RPMI8226 (cell line): ENCODE results near the gene AMD1.
A peak's percentile ranks its signal among the peaks of the same experiment; 100 is the strongest.
"Not testable (repeated sequence)": the region's sequence is repeated elsewhere in the genome, so short reads cannot be mapped to it uniquely, and the experiment has no call there.

Experiments
- DNase-seq: peaks from one replicate; pipeline ENCODE4 v3.0.0-alpha.2; 2015

AMD1 gene

DNA sequence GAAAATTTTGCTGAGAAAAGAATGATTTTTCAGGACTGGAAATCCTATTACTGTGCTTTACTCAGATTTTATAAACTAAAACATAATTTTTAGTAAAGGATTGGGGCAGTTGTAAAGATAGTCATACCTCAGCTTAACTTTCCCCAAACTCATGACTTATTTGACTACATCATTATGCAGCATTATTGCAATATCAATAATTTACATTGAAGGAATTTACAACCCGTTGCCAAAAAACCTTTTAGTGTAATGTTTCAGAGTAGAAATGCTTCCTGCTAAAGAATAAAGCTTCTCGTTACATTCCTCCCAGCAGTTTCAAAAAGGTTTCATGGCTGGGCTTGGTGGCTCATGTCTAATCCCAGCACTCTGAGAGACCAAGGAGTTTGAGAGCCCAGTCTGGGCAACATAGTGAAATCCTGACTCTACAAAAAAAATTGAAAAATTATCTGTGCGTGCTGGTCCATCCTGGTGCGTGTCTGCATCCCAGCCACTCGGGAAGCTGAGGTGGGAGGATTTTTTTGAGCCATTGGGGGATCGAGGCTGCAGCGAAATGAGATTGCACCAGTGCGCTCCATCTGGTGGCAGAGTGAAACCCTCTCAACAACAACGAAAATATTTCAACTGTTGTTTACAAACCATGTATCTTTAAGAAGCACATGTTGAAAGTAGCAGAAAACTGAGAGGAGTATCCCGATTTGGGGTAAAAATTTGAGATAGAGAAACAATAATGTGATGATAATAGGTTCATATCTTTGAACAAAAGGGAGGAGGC is 4.4 kb downstream of the AMD1 start:
- DNase-seq = peak; percentile 46

GRCh38 chr6:110880651-110881050 is 6.1 kb downstream of the AMD1 start:
- DNase-seq = no peak

DNA sequence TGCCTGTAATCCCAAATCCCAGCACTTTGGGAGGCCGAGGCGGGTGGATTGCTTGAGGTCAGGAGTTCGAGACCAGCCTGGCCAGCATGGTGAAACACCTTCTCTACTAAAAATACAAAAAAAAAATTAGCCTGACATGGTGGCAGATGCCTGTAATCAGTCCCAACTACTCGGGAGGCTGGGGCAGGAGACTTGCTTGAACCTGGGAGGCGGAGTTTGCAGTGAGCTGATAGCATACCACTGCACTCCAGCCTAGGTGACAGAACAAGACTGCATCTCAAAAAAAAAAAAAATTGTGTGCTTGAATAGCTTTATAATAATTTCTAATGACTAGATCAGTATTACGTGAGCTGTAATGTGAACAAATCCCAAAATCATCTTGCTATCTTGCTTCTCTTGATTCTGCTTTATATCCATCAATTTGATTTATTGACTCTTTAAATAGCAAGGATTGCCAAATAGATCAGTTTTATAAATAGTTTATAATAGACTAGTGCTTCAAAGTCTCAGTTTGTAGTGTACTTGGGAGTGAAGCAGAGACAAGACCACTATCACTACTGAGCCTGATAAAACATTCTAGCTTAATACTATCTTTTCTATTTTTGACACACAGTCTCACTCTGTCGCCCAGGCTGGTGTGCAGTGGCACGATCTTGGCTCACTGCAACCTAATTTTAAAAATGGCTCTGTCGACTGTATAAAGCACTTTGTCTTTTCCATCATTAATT is 7.1 kb downstream of the AMD1 start:
- no peak for DNase-seq

GRCh38 chr6:110882274-110882619 is 7.7 kb downstream of the AMD1 start:
- no peak for DNase-seq

- no peak for DNase-seq
These were observed 8.4 kb downstream of the AMD1 start for GRCh38 chr6:110882824-110883554.

DNA sequence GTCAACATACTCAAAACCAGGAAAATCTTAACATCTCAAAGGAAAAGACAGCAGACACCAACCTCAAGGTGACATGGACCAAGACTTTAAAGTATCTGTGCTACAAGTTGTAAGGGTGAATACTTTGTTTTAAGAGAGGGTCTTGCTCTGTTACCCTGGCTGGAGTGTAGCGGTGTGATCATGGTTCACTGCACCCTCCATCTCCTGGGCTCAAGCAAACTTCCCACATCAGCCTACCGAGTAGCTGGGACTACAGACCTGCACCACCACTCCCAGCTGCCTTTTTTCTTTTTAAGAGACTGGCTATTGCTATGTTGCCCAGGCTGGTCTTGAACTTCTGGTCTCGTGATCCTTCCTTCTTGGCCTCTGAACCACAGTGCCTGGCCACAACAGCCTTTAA is 9.7 kb downstream of the AMD1 start:
- no peak for DNase-seq

DNA sequence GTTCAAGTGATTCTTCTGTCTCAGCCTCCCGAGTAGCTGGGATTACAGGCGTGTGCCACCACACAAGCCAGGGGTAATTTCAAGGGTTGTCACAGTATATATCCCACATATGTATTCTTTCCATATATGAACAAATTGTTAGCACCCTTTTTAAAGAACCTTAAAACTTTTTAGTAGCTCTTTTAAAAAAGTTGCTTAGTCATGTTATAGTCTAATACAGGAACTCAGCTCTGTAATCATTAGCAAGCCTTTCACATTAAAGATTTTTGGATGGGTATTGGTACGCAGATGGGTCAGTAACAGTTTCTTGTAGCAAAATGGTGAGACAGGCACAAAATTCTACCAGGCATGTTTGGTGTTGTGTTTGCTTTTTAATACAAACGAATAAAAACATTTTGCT is 10.9 kb downstream of the AMD1 start:
- DNase-seq = no peak

- DNase-seq = no peak
These were observed 12.1 kb downstream of the AMD1 start for GRCh38 chr6:110886555-110887167.

DNA sequence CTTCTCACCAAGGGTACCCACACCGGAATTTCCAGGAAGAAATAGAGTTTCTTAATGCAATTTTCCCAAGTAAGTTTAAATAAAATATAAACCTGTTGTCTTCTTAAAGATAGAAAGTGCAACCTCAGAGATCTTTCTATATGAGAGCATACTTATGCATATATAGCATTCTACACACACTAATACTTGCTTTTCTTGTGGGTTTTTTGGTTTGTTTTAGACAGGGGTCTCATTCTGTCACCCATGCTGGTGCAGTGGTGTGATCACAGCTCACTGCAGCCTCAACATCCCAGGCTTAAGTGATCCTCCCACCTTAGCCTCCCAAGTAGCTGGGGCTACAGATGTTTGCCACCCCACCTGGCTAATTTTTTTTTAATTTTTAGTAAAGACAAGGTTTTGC is 15.7 kb downstream of the AMD1 start:
- no peak for DNase-seq

- no peak for DNase-seq
These were observed 21.5 kb downstream of the AMD1 start for GRCh38 chr6:110895907-110896608.

DNA sequence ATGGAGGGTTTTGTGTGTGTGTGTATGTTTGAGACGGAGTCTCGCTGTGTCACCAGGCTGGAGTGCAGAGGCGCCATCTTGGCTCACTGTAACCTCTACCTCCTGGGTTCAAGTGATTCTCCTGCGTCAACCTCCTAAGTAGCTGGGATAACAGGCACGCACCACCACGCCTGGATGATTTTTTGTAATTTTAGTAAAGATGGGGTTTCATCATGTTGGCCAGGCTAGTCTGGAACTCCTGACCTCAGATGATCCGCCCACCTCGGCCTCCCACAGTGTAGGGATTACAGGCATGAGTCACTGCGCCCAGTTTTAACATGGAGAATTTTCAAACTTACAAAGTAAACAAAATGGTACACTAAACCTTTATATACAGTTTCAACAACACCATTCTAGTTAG is 22.8 kb downstream of the AMD1 start:
- no peak for DNase-seq

DNA sequence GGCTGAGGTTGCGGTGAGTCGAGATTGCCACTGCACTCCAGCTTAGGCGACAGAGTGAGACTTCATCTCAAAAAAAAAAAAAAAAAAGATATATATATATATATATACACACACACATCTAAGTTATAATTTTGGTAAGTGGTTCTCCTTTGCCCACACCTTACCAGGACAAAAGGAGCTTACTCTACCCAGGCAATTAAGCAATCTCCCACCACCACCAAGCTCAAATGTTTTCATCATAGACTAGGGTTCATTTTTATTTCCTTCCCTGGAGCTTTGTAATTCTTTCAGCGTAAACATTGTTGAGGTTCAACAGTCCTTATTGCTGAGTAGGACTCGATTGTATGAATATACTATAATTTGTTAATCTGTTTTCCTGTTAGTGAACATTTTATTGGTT is 23.5 kb downstream of the AMD1 start:
- no peak for DNase-seq

DNA sequence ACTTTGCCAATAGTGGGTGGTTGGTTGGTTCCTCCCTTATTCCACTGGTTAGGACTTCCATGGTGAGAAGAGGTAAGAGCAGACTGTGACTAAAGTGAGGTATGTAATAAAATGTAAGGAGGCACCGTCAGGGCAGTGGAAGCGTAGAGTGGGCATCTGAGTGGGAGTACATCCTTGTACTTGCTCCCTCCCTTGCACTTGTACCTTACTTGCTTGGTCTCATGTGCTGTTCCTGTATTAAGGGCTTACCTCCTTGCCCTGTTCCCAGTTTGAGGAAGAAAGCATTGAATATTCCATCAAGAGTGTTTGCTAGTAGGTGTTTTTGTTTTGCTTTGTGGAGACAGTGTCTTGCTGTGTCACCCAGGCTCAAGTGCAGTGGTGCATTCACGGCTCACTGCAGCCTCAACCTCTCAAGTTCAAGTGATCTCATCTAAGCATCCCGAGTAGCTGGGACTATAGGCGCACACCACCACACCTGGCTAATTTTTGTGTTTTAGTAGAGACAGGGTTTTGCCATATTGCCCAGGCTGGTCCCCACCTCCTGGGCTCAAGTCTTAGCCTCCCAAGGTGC is 25.5 kb downstream of the AMD1 start:
- no peak for DNase-seq

DNA sequence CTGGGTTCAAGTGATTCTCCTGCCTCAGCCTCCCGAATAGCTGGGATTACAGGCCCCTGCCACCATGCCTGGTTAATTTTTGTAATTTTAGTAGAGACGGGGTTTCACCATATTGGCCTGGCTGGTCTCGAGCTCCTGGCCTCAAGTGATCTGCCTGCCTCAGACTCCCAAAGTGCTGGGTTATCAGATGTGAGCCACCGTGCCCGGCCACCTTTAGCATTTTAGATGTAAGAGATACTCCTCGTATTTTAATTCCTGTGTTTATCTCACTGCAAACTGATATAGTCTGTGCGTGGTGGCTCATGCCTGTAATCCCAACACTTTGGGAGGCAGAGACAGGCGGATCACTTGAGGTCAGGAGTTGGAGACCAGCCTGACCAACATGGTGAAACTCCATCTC is 27.0 kb downstream of the AMD1 start:
- DNase-seq = not testable (repeated sequence)

GRCh38 chr6:110902091-110902490 is 27.5 kb downstream of the AMD1 start:
- DNase-seq = no peak

DNA sequence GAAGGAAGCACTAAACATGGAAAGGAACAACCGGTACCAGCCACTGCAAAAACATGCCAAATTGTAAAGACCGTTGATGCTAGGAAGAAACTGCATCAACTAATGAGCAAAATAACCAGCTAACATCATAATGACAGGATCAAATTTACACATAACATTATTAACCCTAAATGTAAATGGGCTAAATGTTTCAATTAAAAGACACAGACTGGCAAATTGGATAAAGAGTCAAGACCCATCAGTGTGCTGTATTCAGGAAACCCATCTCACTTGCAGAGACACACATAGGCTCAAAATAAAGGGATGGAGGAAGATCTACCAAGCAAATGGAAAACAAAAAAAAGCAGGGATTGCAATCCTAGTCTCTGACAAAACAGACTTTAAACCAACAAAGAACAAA is 31.7 kb downstream of the AMD1 start:
- not testable (repeated sequence) for DNase-seq

DNA sequence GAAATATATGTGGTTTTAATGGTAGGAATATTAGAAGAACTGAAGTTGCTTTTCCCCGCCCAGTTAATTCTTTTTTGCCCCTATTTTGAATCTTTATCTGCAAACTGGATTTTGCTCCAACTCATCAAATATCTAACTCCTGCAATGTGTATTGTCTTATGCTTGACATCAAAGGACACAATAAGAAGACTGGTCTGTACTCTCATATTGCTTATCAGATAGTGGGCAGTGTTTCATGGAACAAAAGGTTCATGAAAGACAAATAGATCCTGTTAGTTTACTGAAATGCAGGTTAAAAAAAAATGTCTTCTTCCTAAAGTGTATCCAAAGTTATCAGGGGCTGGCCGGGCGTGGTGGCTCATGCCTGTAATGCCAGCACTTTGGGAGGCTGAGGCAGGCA is 56.2 kb downstream of the AMD1 start:
- DNase-seq = no peak

GRCh38 chr6:110933912-110934311 is 59.3 kb downstream of the AMD1 start:
- no peak for DNase-seq

DNA sequence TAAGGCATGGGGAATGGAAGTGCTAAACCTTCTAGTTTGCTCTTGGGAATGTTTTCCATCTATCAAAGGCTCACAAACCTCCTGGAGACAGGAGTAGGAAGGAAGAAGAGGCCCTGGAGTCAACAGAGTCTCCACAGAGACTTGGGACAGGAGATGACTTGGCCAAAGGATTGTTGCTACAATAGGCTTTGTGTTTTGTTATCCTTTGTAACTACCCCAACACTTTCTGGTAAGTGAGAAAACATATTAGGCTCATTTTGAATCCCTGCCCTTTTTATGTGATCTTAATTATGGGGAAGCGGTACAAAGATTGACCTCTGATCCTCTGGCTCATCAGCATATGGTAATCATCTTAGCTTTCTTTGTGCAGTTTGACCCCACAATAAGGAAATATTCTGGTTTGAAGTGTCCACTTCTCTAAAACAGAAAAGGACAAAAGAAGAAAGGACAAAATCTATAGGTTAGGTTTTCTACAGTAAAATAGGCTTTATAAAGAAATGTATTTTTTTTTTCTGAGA is 59.9 kb downstream of the AMD1 start:
- DNase-seq = no peak

DNA sequence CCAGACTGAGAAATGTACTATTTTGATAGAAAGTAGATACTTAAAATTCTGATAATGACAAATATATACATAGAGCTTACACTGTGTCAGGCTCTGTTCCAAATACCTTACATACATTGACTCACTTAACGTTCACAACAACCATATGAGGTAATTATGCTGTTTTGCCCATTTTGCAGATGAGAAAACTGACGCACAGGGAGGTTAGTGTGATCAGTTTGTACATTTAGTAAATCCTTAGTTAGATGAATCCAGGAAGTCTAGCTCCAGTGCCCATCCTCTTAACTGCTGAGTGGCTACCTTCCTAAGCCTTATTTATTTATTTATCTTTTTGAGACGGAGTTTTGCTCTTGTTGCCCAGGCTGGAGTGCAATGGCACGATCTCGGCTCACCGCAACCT is 60.6 kb downstream of the AMD1 start:
- DNase-seq = no peak

GRCh38 chr6:110938171-110938570 is 63.6 kb downstream of the AMD1 start:
- no peak for DNase-seq
